ENCODE measurements around the gene FARP1.

DNA sequence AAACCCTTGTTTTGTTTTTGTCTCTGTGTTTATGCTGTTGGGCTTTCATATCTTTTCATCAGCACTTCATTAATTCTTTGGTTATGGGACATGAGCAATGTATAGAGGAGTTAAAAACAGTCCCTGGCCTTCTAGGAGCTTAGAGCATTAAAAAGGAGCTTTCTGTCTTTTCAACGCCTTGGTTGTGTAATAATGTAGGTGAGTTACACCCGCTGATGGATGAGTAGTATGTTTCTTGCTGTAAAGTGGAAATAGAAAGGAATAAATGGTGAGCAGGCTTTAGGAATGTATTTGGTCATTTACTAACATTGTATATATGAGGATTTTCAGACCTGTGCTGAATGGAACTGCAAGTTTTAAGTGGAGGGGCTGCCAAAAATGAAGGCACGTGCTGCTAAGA, 155.7 kb downstream of the FARP1 start:
- TF ChIP-seq, protein P1, sequence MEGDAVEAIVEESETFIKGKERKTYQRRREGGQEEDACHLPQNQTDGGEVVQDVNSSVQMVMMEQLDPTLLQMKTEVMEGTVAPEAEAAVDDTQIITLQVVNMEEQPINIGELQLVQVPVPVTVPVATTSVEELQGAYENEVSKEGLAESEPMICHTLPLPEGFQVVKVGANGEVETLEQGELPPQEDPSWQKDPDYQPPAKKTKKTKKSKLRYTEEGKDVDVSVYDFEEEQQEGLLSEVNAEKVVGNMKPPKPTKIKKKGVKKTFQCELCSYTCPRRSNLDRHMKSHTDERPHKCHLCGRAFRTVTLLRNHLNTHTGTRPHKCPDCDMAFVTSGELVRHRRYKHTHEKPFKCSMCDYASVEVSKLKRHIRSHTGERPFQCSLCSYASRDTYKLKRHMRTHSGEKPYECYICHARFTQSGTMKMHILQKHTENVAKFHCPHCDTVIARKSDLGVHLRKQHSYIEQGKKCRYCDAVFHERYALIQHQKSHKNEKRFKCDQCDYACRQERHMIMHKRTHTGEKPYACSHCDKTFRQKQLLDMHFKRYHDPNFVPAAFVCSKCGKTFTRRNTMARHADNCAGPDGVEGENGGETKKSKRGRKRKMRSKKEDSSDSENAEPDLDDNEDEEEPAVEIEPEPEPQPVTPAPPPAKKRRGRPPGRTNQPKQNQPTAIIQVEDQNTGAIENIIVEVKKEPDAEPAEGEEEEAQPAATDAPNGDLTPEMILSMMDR (IDR thresholded peaks at IDR 0.05): no peak
- TF ChIP-seq EP300 (IDR thresholded peaks at IDR 0.05): no peak
